ENCODE measurements around the gene PRPF40A. TPM values are rescaled to one million over a fixed set of nuclear protein-coding genes. Genes with fewer than 3 reads are reported as not detected.

The PRPF40A gene
- total and polyA plus RNA-seq, 10 of the 15 experiments (the other 5 are each of a cell fraction or from before 2014, with no cell fraction given) = 97.8 to 197 (median 144) TPM

GRCh38 chr2:152609699-152610098, 107.6 kb downstream of the PRPF40A start (continued):
- TF ChIP-seq HSF1 (IDR thresholded peaks at IDR 0.05; ENCODE audit: low read depth, low read length) (no peak), ASH2L (IDR thresholded peaks at IDR 0.05; ENCODE audit: borderline replicate concordance, low read depth) (no peak), SMARCA5 (IDR thresholded peaks at IDR 0.05) (no peak), CHD1 (IDR thresholded peaks at IDR 0.05; ENCODE audit: low read depth, low read length) (no peak)

GRCh38 chr2:152609154-152609553, 108.1 kb downstream of the PRPF40A start:
- Histone ChIP-seq H3K27ac (ENCODE audit: control insufficient read depth, insufficient read depth) (no peak overlapping the region), H3K4me2 (ENCODE audit: control insufficient read depth, insufficient read depth) (no peak overlapping the region), H3K36me3 (ENCODE audit: control insufficient read depth in 2 of 2, insufficient read depth in 2 of 2, low read length in 1 of 2) (no peaks in the 10 kb centered on the region), H2AFZ (ENCODE audit: control insufficient read depth, low read depth, low read length) (no peak overlapping the region), H3K4me3 (no peak overlapping the region), H3K27me3 (replicated peaks in 1 of 2; ENCODE audit: control insufficient read depth in 2 of 2, insufficient read depth in 2 of 2, low read length in 1 of 2) (no peaks in the 10 kb centered on the region), H4K20me1 (ENCODE audit: control insufficient read depth, insufficient read depth) (no peaks in the 10 kb centered on the region), H3K9ac (ENCODE audit: control insufficient read depth, insufficient read depth, low read length) (no peak overlapping the region), H3K9me3 (replicated peaks; ENCODE audit: control insufficient read depth, insufficient read depth, low read length) (no peaks in the 10 kb centered on the region), H3K4me1 (ENCODE audit: control insufficient read depth, insufficient read depth, low read length) (peaks cover 20% of the 10 kb centered on the region), H3K79me2 (ENCODE audit: control insufficient read depth, insufficient read depth, low read length) (no peaks in the 10 kb centered on the region)
- intact Hi-C loops (cut with micrococcal nuclease; ENCODE audit: unreplicated experiment) = no loop called here
- RAD21 ChIA-PET (ENCODE audit: unreplicated experiment) = no interaction called here
- no peak for TF ChIP-seq USF1 (IDR thresholded peaks at IDR 0.05; ENCODE audit: borderline replicate concordance, extremely low read length, insufficient read depth, low read depth, low read length)
- no peak for TF ChIP-seq ZBED1 (IDR thresholded peaks at IDR 0.05; ENCODE audit: borderline replicate concordance)
- no peak for TF ChIP-seq BCL11A (IDR thresholded peaks at IDR 0.05; ENCODE audit: low read depth, low read length)
- TF ChIP-seq FOS (IDR thresholded peaks at IDR 0.05; ENCODE audit: borderline replicate concordance, extremely low read depth, insufficient read length) = no peak
- no peak for TF ChIP-seq KAT2A (conservative IDR thresholded peaks at IDR 0.05; ENCODE audit: control insufficient read depth, low read depth, low read length)
- TF ChIP-seq SPI1 (IDR thresholded peaks at IDR 0.05; ENCODE audit: borderline replicate concordance, insufficient read depth, low read depth, low read length) = no peak
- TF ChIP-seq SUPT20H (IDR thresholded peaks at IDR 0.05; ENCODE audit: borderline replicate concordance, control insufficient read depth, low read depth, low read length) = no peak
- TF ChIP-seq TARDBP (IDR thresholded peaks at IDR 0.05; ENCODE audit: borderline replicate concordance) = no peak
- TF ChIP-seq LARP7 (IDR thresholded peaks at IDR 0.05) = no peak
- no peak for TF ChIP-seq ASH2L (IDR thresholded peaks at IDR 0.05; ENCODE audit: borderline replicate concordance, low read depth)
- CTCF ChIA-PET = no interaction called here
- WGBS (ENCODE audit: insufficient coverage, insufficient replicate concordance, low lambda C conversion rate, missing lambda C conversion rate) = 89% methylated on average over 2 of the region's 2 CpGs
- ATAC-seq (no peak), DNase-seq (ENCODE audit: low read depth, low spot score) (no peak), FAIRE-seq (no peak)
- SMC1A ChIA-PET (ENCODE audit: uncharacterized antibody, unreplicated experiment) = no interaction called here
- no TSS peak for BruUV-seq (replicated peaks)
- POLR2A ChIA-PET = no interaction called here
- in situ Hi-C loops (cut with MboI) = no loop called here

All from GM12878 (cell line).